Adrenal gland (tissue), 19 donors: ENCODE data around the gene HNRNPM. TPM values are rescaled to one million over a fixed set of nuclear protein-coding genes. Genes with fewer than 3 reads are reported as not detected.

Experiments
- DNase-seq, 7 donors: peaks; one replicate each; pipeline ENCODE4 v3.0.0-alpha.2; 2019 to 2020
- H3K27ac ChIP-seq, 5 donors: fragments of 200-600 bp; sonication (generic) in 4 of 5; 1 replicate in 3 of 5; 2 replicates in 2 of 5; pipeline versions ENCODE4 v1.5.1 to v1.8.0; 2016 to 2020; ENCODE audit warnings: mild to moderate bottlenecking in 1 of 5
- H3K27me3 ChIP-seq: fragments of 200-600 bp; 2 replicates; pipeline ENCODE4 v1.8.0; 2021
- H3K36me3 ChIP-seq, 2 donors: fragments of 200-600 bp; replicated peaks in 1 of 2; 1 replicate in 1 of 2; 2 replicates in 1 of 2; pipeline versions ENCODE4 v1.5.1 to v1.8.0; 2018 to 2022
- H3K4me1 ChIP-seq, 2 donors: fragments of 200-600 bp; replicated peaks in 1 of 2; 1 replicate in 1 of 2; 2 replicates in 1 of 2; pipeline versions ENCODE4 v1.5.1 to v1.8.0; 2018 to 2021
- H3K4me3 ChIP-seq, 4 donors: fragments of 200-600 bp; sonication (generic) in 3 of 4; one replicate each; pipeline ENCODE4 v1.5.1; 2016 to 2018
- H3K9me3 ChIP-seq, 3 donors: fragments of 200-600 bp; sonication (generic) in 1 of 3; replicated peaks in 1 of 3; 1 replicate in 2 of 3; 2 replicates in 1 of 3; pipeline versions ENCODE4 v1.5.1 to v1.8.0; 2016 to 2021
- CTCF ChIP-seq, 6 experiments: fragments of 450-650 bp in 4 of 6; fragments of 200-600 bp in 2 of 6; sonication (generic) in 1 of 6; IDR thresholded peaks; 1 replicate in 5 of 6; 2 replicates in 1 of 6; pipeline versions ENCODE4 v1.5.1 to v1.8.0; 2016 to 2021; ENCODE audit warnings: antibody characterized with exemption in 6 of 6, mild to moderate bottlenecking in 2 of 6, moderate library complexity in 1 of 6
- POLR2A ChIP-seq, 2 donors: fragments of 450-650 bp; IDR thresholded peaks; one replicate each; pipeline ENCODE4 v1.6.1; 2017; ENCODE audit warnings: antibody characterized with exemption in 2 of 2, mild to moderate bottlenecking in 2 of 2, moderate library complexity in 1 of 2
- WGBS, 4 donors: extraction: QIAGEN DNeasy Blood & Tissue Kit in 2 of 4; methylation state at CpG; one replicate each; pipeline versions ENCODE4 v1.1.5 to v1.1.7; 2013 to 2017; 5-methylcytosine and 5-hydroxymethylcytosine counted together
- intact Hi-C, 2 donors: fragments of 100-400 bp; cut with DNase I; formaldehyde crosslinking; loops; one replicate each; pipeline versions ENCODE4 v1.14.1 to v1.15.0; 2022 to 2023
- long read RNA-seq, 10 donors: library from polyadenylated mRNA in 3 of 10; unstranded in 2 of 10; stranded (forward) in 1 of 10; transcript quantifications; one replicate each; pipeline ENCODE4 v2.0.0 and lab custom pipeline, GENCODE V29; 2021 to 2026
- polyA plus RNA-seq, 3 donors: library from polyadenylated mRNA; stranded (reverse); fragments of 200-250 nt in 2 of 3; fragments of 350-450 nt in 1 of 3; fragmentation: Illumina TruSeq in 1 of 3; extraction: RNeasy Lipid Tissue Mini Kit (QIAGEN cat#74804) in 1 of 3; gene quantifications; one replicate each; pipeline ENCODE4 v1.2.3, GENCODE V29; 2013 to 2014
- total RNA-seq, 9 donors: library from RNA; depleted of rRNA in 4 of 9; stranded (reverse); fragments of >200 nt in 4 of 9; fragments of 120-200 nt in 1 of 9; fragmentation: NEBNext Ultra II Directional in 1 of 9; extraction: Animal tissue kit (Norgen Biotek cat#: 25700) in 1 of 9; gene quantifications; one replicate each; pipeline versions ENCODE4 v1.1.0 to v1.2.4, GENCODE V29; 2013 to 2023
- donor health status: healthy with polysubstance abuse.
- donor health status: Bipolar disorder and iron deficiency.
- donor health status: DM: yes; HTN: yes; CAD: no.
- donor health status: DM: no; HTN: no; CAD: no.
- donor health status: DM: no; HTN: no; CAD: no.
- donor health status: DM: yes; HTN: yes; CAD: no.

Gene HNRNPM, protein sequence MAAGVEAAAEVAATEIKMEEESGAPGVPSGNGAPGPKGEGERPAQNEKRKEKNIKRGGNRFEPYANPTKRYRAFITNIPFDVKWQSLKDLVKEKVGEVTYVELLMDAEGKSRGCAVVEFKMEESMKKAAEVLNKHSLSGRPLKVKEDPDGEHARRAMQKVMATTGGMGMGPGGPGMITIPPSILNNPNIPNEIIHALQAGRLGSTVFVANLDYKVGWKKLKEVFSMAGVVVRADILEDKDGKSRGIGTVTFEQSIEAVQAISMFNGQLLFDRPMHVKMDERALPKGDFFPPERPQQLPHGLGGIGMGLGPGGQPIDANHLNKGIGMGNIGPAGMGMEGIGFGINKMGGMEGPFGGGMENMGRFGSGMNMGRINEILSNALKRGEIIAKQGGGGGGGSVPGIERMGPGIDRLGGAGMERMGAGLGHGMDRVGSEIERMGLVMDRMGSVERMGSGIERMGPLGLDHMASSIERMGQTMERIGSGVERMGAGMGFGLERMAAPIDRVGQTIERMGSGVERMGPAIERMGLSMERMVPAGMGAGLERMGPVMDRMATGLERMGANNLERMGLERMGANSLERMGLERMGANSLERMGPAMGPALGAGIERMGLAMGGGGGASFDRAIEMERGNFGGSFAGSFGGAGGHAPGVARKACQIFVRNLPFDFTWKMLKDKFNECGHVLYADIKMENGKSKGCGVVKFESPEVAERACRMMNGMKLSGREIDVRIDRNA
- total RNA-seq (100 to 1,000 TPM in 4 of 9 donors, 10 to 100 TPM in 5; 51.7 to 164 (median 78.0) TPM), polyA plus RNA-seq (100 to 1,000 TPM in 1 of 3 donors, 10 to 100 TPM in 2; 65.0 to 262 (median 76.7) TPM)
- long read RNA-seq, donor 1, transcript HNRNPM-216 (1 exons, 1,809 nt) = major isoform, 18 of 33 reads
- long read RNA-seq, donor 1, partial matches to known transcripts = 7 of 33 reads
- long read RNA-seq, donor 1, other reads (novel, unspliced or antisense) = 7 of 33 reads
- long read RNA-seq, donor 2, transcript HNRNPM-216 (1 exons, 1,809 nt) = major isoform, 22 of 36 reads
- long read RNA-seq, donor 2, partial matches to known transcripts = 9 of 36 reads
- long read RNA-seq, donor 2, other reads (novel, unspliced or antisense) = 5 of 36 reads
- long read RNA-seq, donor 3, transcript HNRNPM-216 (1 exons, 1,809 nt) = major isoform, 17 of 22 reads
- long read RNA-seq, donor 3, partial matches to known transcripts = 5 of 22 reads
- long read RNA-seq, donor 3, other reads (novel, unspliced or antisense) = 0 of 22 reads
- long read RNA-seq, donor 4, partial matches to known transcripts = 17 of 41 reads
- long read RNA-seq, donor 4, other reads (novel, unspliced or antisense) = 23 of 41 reads
- long read RNA-seq, donor 5, partial matches to known transcripts = 16 of 288 reads
- long read RNA-seq, donor 5, other reads (novel, unspliced or antisense) = 268 of 288 reads
- long read RNA-seq, donor 6, partial matches to known transcripts = 15 of 26 reads
- long read RNA-seq, donor 6, other reads (novel, unspliced or antisense) = 10 of 26 reads
- long read RNA-seq, donor 7, transcript HNRNPM-216 (1 exons, 1,809 nt) = major isoform, 14 of 19 reads
- long read RNA-seq, donor 7, partial matches to known transcripts = 5 of 19 reads
- long read RNA-seq, donor 7, other reads (novel, unspliced or antisense) = 0 of 19 reads
- long read RNA-seq, donor 8, transcript HNRNPM-216 (1 exons, 1,809 nt) = major isoform, 15 of 74 reads
- long read RNA-seq, donor 8, partial matches to known transcripts = 13 of 74 reads
- long read RNA-seq, donor 8, other reads (novel, unspliced or antisense) = 46 of 74 reads
- long read RNA-seq, donor 9, transcript HNRNPM-216 (1 exons, 1,809 nt) = major isoform, 35 of 40 reads
- long read RNA-seq, donor 9, partial matches to known transcripts = 0 of 40 reads
- long read RNA-seq, donor 9, other reads (novel, unspliced or antisense) = 5 of 40 reads
- long read RNA-seq, donor 10, transcript HNRNPM-216 (1 exons, 1,809 nt) = major isoform, 8 of 9 reads
- long read RNA-seq, donor 10, partial matches to known transcripts = 0 of 9 reads
- long read RNA-seq, donor 10, other reads (novel, unspliced or antisense) = 0 of 9 reads

GRCh38 chr19:8444677-8445487 is at the start of gene HNRNPM:
TSS of gene HNRNPM (plus strand) at chr19:8444975. CDS start at chr19:8444999, 24 bp downstream.
- peak; percentile 99 to 100 (median 99) for DNase-seq
- Histone ChIP-seq H3K27me3 (no peaks in the 10 kb centered on the region), H3K36me3 (peaks cover 0 to 17% of the 10 kb centered on the region in 2 donors), H3K9me3 (no peaks in the 10 kb centered on the region), H3K4me3 (peak within 1 kb of the TSS; percentile 69 to 98 (median 92)), H3K27ac (peak within 1 kb of the TSS; percentile 90 to 100 (median 94)), H3K4me1 (peaks cover 14 to 40% of the 10 kb centered on the region in 2 donors)
- intact Hi-C loops = no loop called here
- WGBS, 4 donors = 0 to 4% (median 1%) methylated on average over 13 to 93 of the region's 93 CpGs
- peak; percentile 93 to 98 for TF ChIP-seq POLR2A (IDR thresholded peaks at IDR 0.05)
- TF ChIP-seq CTCF (IDR thresholded peaks at IDR 0.05) = no peak

GRCh38 chr19:8395621-8396082 is 49.1 kb upstream of the HNRNPM start:
- peaks cover 35 to 63% of the 10 kb centered on the region in 2 donors for H3K4me1 ChIP-seq
- no peak for TF ChIP-seq CTCF (IDR thresholded peaks at IDR 0.05)
- no peak for TF ChIP-seq POLR2A (IDR thresholded peaks at IDR 0.05)
- 88 to 98% (median 91%) methylated on average over 4 to 14 of the region's 14 CpGs for WGBS, 4 donors

DNA sequence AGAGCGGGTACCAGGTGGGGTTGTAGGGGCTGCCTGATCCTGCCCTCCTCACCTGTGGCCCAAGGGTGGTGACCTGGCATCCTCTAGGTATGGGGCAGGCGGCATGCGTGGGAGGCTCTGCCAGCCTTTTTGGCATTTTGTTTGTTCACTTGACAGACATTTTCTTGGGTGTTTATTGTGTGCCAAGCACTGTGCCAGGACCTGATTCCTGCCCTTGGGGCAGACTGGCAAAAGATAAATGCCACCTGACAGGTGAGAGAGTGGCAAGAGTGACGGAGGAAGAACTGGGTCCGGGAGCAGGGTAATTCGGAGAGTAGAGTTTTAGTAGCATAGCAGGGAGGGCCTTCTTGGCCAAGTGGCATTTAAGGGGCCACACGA is 48.6 kb upstream of the HNRNPM start:
- Histone ChIP-seq H3K27ac (no peak overlapping the region), H3K27me3 (no peaks in the 10 kb centered on the region), H3K4me3 (no peak overlapping the region), H3K4me1 (peaks cover 31 to 60% of the 10 kb centered on the region in 2 donors), H3K9me3 (no peaks in the 10 kb centered on the region), H3K36me3 (peaks cover 0 to 15% of the 10 kb centered on the region in 2 donors)
- intact Hi-C loops = loop anchor here (2.0 to 5.0 kb wide), 2 partner anchors 39 to 41 kb away; no protein-coding TSS in a partner anchor
- TF ChIP-seq POLR2A (IDR thresholded peaks at IDR 0.05) (no peak), CTCF (IDR thresholded peaks at IDR 0.05) (no peak)
- WGBS, 4 donors = 90 to 95% (median 92%) methylated on average over 7 of the region's 7 CpGs
- DNase-seq = no peak

More at GRCh38 chr19:8395621-8396082, 49.1 kb upstream of the HNRNPM start:
- no peaks in the 10 kb centered on the region for H3K27me3 ChIP-seq
- peak overlapping the region in 1 of 5 donors; percentile 36 for H3K27ac ChIP-seq
- H3K36me3 ChIP-seq = peaks cover 0 to 13% of the 10 kb centered on the region in 2 donors
- no peak for DNase-seq
- intact Hi-C loops = loop anchor here (2.0 to 5.0 kb wide), 2 partner anchors 38 to 41 kb away; no protein-coding TSS in a partner anchor
- H3K9me3 ChIP-seq = no peaks in the 10 kb centered on the region
- H3K4me3 ChIP-seq = no peak overlapping the region
